WTC11 (cell line): Measurements from ENCODE around the gene SMIM10L2A. TPM values are rescaled to one million over a fixed set of nuclear protein-coding genes. Genes with fewer than 3 reads are reported as not detected.

Experiments used
- ATAC-seq: fragments of 200-7000 bp; cut with Tn5 transposase; 2 replicates; pipeline ENCODE4 v1.10.0; 2021; ENCODE audit warnings: mild to moderate bottlenecking, moderate library complexity
- CTCF ChIA-PET: fragments of 300-600 bp; sonication (Branson Sonifier 250); formaldehyde crosslinking; loops from one replicate; lab custom pipeline; 2021; ENCODE audit warnings: antibody characterized with exemption; lab: Charles Lee
- POLR2A ChIA-PET: fragments of 350-600 bp; sonication (Branson Sonifier 250); formaldehyde crosslinking; loops from one replicate; lab custom pipeline; 2021; ENCODE audit warnings: antibody characterized with exemption; lab: Charles Lee
- DNase-seq: peaks from one replicate; pipeline ENCODE4 v3.0.0; 2021; ENCODE audit warnings: low spot score
- H3K27ac Mint-ChIP-seq: 2 replicates; pipeline ENCODE4 v1.8.0; 2021; ENCODE audit warnings: mixed read lengths
- H3K27me3 Mint-ChIP-seq: 2 replicates; pipeline ENCODE4 v1.8.0; 2021; ENCODE audit warnings: low read depth, mild to moderate bottlenecking, moderate library complexity, mixed read lengths
- H3K36me3 Mint-ChIP-seq: 2 replicates; pipeline ENCODE4 v1.8.0; 2021; ENCODE audit warnings: mixed read lengths
- H3K4me1 Mint-ChIP-seq: 2 replicates; pipeline ENCODE4 v1.8.0; 2022; ENCODE audit warnings: mixed read lengths
- H3K4me3 Mint-ChIP-seq: 2 replicates; pipeline ENCODE4 v1.8.0; 2021; ENCODE audit warnings: mild to moderate bottlenecking, moderate library complexity, mixed read lengths
- H3K9me3 Mint-ChIP-seq: 2 replicates; pipeline ENCODE4 v1.8.0; 2021; ENCODE audit warnings: mixed read lengths
- AR ChIP-seq: fragments of 250-450 bp; sonication (Bioruptor Pico); IDR thresholded peaks from 2 replicates; pipeline ENCODE4 v1.9.0; 2021; ENCODE audit warnings: mild to moderate bottlenecking
- CBFB ChIP-seq: sonication (generic); formaldehyde crosslinking; IDR thresholded peaks from 2 replicates; pipeline ENCODE4 v1.8.1; 2022; ENCODE audit warnings: mild to moderate bottlenecking, low read depth, missing genetic modification reagents
- CREM ChIP-seq: sonication (generic); formaldehyde crosslinking; IDR thresholded peaks from 2 replicates; pipeline ENCODE4 v1.8.1; 2022; ENCODE audit warnings: mild to moderate bottlenecking, missing genetic modification reagents, moderate library complexity
- EMX1 ChIP-seq: fragments of 250-450 bp; sonication (Bioruptor Pico); IDR thresholded peaks from 2 replicates; pipeline ENCODE4 v1.8.0; 2021; ENCODE audit warnings: mild to moderate bottlenecking
- ERG ChIP-seq: fragments of 250-450 bp; sonication (Bioruptor Pico); IDR thresholded peaks from 2 replicates; pipeline ENCODE4 v1.8.0; 2021; ENCODE audit warnings: mild to moderate bottlenecking
- GRHL2 ChIP-seq: fragments of 250-450 bp; sonication (Bioruptor Pico); IDR thresholded peaks from 2 replicates; pipeline ENCODE4 v1.8.0; 2022; ENCODE audit warnings: mild to moderate bottlenecking, moderate library complexity; ENCODE audit not compliant: insufficient replicate concordance, severe bottlenecking
- GTF2I ChIP-seq: fragments of 250-450 bp; sonication (Bioruptor Pico); conservative IDR thresholded peaks from 2 replicates; pipeline ENCODE4 v1.4.0; 2021; ENCODE audit warnings: mild to moderate bottlenecking
- HMGXB4 ChIP-seq: sonication (generic); formaldehyde crosslinking; IDR thresholded peaks from 2 replicates; pipeline ENCODE4 v1.8.1; 2023; ENCODE audit warnings: mild to moderate bottlenecking, moderate library complexity, missing genetic modification reagents
- JAZF1 ChIP-seq: fragments of 250-450 bp; sonication (Bioruptor Pico); IDR thresholded peaks from 2 replicates; pipeline ENCODE4 v1.9.0; 2021; ENCODE audit warnings: moderate library complexity, mild to moderate bottlenecking, inconsistent platforms
- JUN ChIP-seq: sonication (generic); formaldehyde crosslinking; IDR thresholded peaks from 2 replicates; pipeline ENCODE4 v1.8.0; 2023; ENCODE audit warnings: mild to moderate bottlenecking, missing genetic modification reagents
- MAX ChIP-seq: sonication (generic); formaldehyde crosslinking; IDR thresholded peaks from 2 replicates; pipeline ENCODE4 v1.8.0; 2022; ENCODE audit warnings: mild to moderate bottlenecking, missing genetic modification reagents
- NFATC4 ChIP-seq: fragments of 250-450 bp; sonication (Bioruptor Pico); IDR thresholded peaks from 2 replicates; pipeline ENCODE4 v1.9.0; 2021; ENCODE audit warnings: mild to moderate bottlenecking
- NFE2L1 ChIP-seq: sonication (generic); formaldehyde crosslinking; IDR thresholded peaks from 2 replicates; pipeline ENCODE4 v1.8.1; 2023; ENCODE audit warnings: missing genetic modification reagents
- NFYB ChIP-seq: sonication (generic); formaldehyde crosslinking; conservative IDR thresholded peaks from 2 replicates; pipeline ENCODE4 v1.8.0; 2022; ENCODE audit warnings: low read depth, missing genetic modification reagents
- OVOL2 ChIP-seq: fragments of 250-450 bp; sonication (Bioruptor Pico); IDR thresholded peaks from 2 replicates; pipeline ENCODE4 v1.9.0; 2021; ENCODE audit warnings: mild to moderate bottlenecking, borderline replicate concordance
- SMAD4 ChIP-seq: sonication (generic); formaldehyde crosslinking; IDR thresholded peaks from 2 replicates; pipeline ENCODE4 v1.8.0; 2022; ENCODE audit warnings: mild to moderate bottlenecking, missing genetic modification reagents
- SP1 ChIP-seq: sonication (generic); formaldehyde crosslinking; conservative IDR thresholded peaks from 2 replicates; pipeline ENCODE4 v1.8.1; 2022; ENCODE audit warnings: missing genetic modification reagents
- STAT6 ChIP-seq: sonication (generic); formaldehyde crosslinking; conservative IDR thresholded peaks from 2 replicates; pipeline ENCODE4 v1.8.1; 2023; ENCODE audit warnings: mild to moderate bottlenecking, low read depth, missing genetic modification reagents, moderate library complexity
- ZBTB21 ChIP-seq: sonication (generic); formaldehyde crosslinking; IDR thresholded peaks from 2 replicates; pipeline ENCODE4 v1.8.1; 2023; ENCODE audit warnings: mild to moderate bottlenecking, missing genetic modification reagents, borderline replicate concordance
- ZNF121 ChIP-seq: sonication (generic); formaldehyde crosslinking; IDR thresholded peaks from 2 replicates; pipeline ENCODE4 v1.8.0; 2023; ENCODE audit warnings: missing genetic modification reagents
- ZNF138 ChIP-seq: sonication (generic); formaldehyde crosslinking; conservative IDR thresholded peaks from 2 replicates; pipeline ENCODE4 v1.8.1; 2022; ENCODE audit warnings: mild to moderate bottlenecking, moderate library complexity, missing genetic modification reagents
- ZNF219 ChIP-seq: sonication (generic); formaldehyde crosslinking; IDR thresholded peaks from 2 replicates; pipeline ENCODE4 v1.8.0; 2023; ENCODE audit warnings: missing genetic modification reagents, mild to moderate bottlenecking, borderline replicate concordance
- ZNF263 ChIP-seq: sonication (generic); formaldehyde crosslinking; IDR thresholded peaks from 2 replicates; pipeline ENCODE4 v1.8.1; 2022; ENCODE audit warnings: low read depth, mild to moderate bottlenecking, moderate library complexity, missing genetic modification reagents
- ZSCAN18 ChIP-seq: fragments of 250-450 bp; sonication (Bioruptor Pico); IDR thresholded peaks from 2 replicates; pipeline ENCODE4 v2.1.2; 2022; ENCODE audit warnings: mild to moderate bottlenecking, moderate library complexity
- total RNA-seq: library from RNA; stranded (reverse); gene quantifications from 3 replicates; pipeline ENCODE4 v1.2.3, GENCODE V29; 2021

The SMIM10L2A gene
- total RNA-seq, 1 experiment from 2014 or later = 4.7 TPM

GRCh38 chrX:135395064-135395463 lies 26.7 kb upstream of the SMIM10L2A start:
- TF ChIP-seq GTF2I (CRISPR knock-in tag) = no peak
- TF ChIP-seq NFE2L1 (CRISPR knock-in tag) = no peak
- TF ChIP-seq ZBTB21 = no peak
- no peak for TF ChIP-seq ERG (CRISPR knock-in tag)
- TF ChIP-seq CBFB (CRISPR knock-in tag) = no peak
- H3K27me3 Mint-ChIP-seq = no peaks in the 10 kb centered on the region
- H3K9me3 Mint-ChIP-seq = no peaks in the 10 kb centered on the region
- H3K36me3 Mint-ChIP-seq = no peaks in the 10 kb centered on the region
- POLR2A ChIA-PET = no interaction called here
- ATAC-seq (no peak), DNase-seq (no peak)
- peaks cover 18% of the 10 kb centered on the region for H3K4me1 Mint-ChIP-seq
- no peak overlapping the region for H3K4me3 Mint-ChIP-seq
- no peak overlapping the region for H3K27ac Mint-ChIP-seq
- CTCF ChIA-PET = no interaction called here

GRCh38 chrX:135396109-135396508 lies 25.6 kb upstream of the SMIM10L2A start:
- H3K9me3 Mint-ChIP-seq = no peaks in the 10 kb centered on the region
- ATAC-seq = no peak

More at GRCh38 chrX:135396109-135396508, 25.6 kb upstream of the SMIM10L2A start:
- no peak overlapping the region for H3K4me3 Mint-ChIP-seq
- H3K27ac Mint-ChIP-seq = no peak overlapping the region
- no peak for DNase-seq
- H3K4me1 Mint-ChIP-seq = peaks cover 16% of the 10 kb centered on the region
- H3K27me3 Mint-ChIP-seq = no peaks in the 10 kb centered on the region
- no peaks in the 10 kb centered on the region for H3K36me3 Mint-ChIP-seq
- no peak for TF ChIP-seq ZNF138 (CRISPR knock-in tag)
- TF ChIP-seq SMAD4 (CRISPR knock-in tag) = no peak
- no peak for TF ChIP-seq OVOL2 (CRISPR knock-in tag)
- no peak for TF ChIP-seq JUN (CRISPR knock-in tag)
- TF ChIP-seq GRHL2 = no peak
- TF ChIP-seq EMX1 (CRISPR knock-in tag) = no peak
- TF ChIP-seq SP1 (CRISPR knock-in tag) = no peak
- no peak for TF ChIP-seq NFYB (CRISPR knock-in tag)
- TF ChIP-seq ZNF263 (CRISPR knock-in tag) = no peak
- no peak for TF ChIP-seq ZNF219
- TF ChIP-seq NFATC4 (CRISPR knock-in tag) = no peak
- no peak for TF ChIP-seq JAZF1 (CRISPR knock-in tag)
- no peak for TF ChIP-seq STAT6 (CRISPR knock-in tag)
- no peak for TF ChIP-seq HMGXB4 (CRISPR knock-in tag)
- no peak for TF ChIP-seq MAX (CRISPR knock-in tag)
- no peak for TF ChIP-seq ZSCAN18
- no peak for TF ChIP-seq ZNF121 (CRISPR knock-in tag)
- no peak for TF ChIP-seq AR (CRISPR knock-in tag)
- no peak for TF ChIP-seq CREM (CRISPR knock-in tag)
- POLR2A ChIA-PET = no interaction called here
- CTCF ChIA-PET = no interaction called here
